K562 (cell line): ENCODE results near the gene TTC39C. TPM values are rescaled to one million over a fixed set of nuclear protein-coding genes. Genes with fewer than 3 reads are reported as not detected.

Source experiments
- ATAC-seq: fragments of 200-7000 bp; cut with Tn5 transposase; 3 replicates; pipeline ENCODE4 v1.9.1; 2020; ENCODE audit warnings: moderate library complexity
- BruUV-seq: library from RNA; stranded (reverse); fragments of 400-500 nt; replicated peaks from 2 replicates; lab custom pipeline; 2021; lab: Mats Ljungman, UMichigan
- CTCF ChIA-PET: fragments of 300-600 bp; formaldehyde crosslinking; extraction: SDS; loops from one replicate; lab custom pipeline; 2021; ENCODE audit warnings: low intra/inter-chr PET ratio; lab: Yijun Ruan, JAX
- POLR2A ChIA-PET: fragments of 300-600, 350-650 bp; sonication (Branson Sonifier 250); formaldehyde crosslinking; extraction: SDS; loops from one replicate; lab custom pipeline; 2021; ENCODE audit warnings: antibody characterized with exemption, inconsistent platforms; lab: Yijun Ruan, JAX
- DNase-seq, 4 experiments: peaks; one replicate each; pipeline versions ENCODE4 v3.0.0 to v3.0.0-alpha.2; 2011 to 2018; ENCODE audit warnings: low spot score in 3 of 4, mixed read lengths in 3 of 4; ENCODE audit errors: extremely low read depth in 1 of 4
- FAIRE-seq: peaks from 2 replicates; lab custom pipeline; 2011; peaks lifted over from hg19 to GRCh38; lab: Jason Lieb, UNC
- H2AFZ ChIP-seq: 2 replicates; pipeline ENCODE4 v1.6.0; 2011; ENCODE audit warnings: low read depth, low read length, control low read depth, inconsistent platforms
- H3K27ac ChIP-seq: fragments of 200-600 bp; 3 replicates; pipeline ENCODE4 v1.8.0; 2011; ENCODE audit warnings: low read depth, mild to moderate bottlenecking, control low read depth, inconsistent platforms, low read length, moderate library complexity, mixed read lengths; ENCODE audit errors: extremely low read depth
- H3K27me3 ChIP-seq, 2 experiments: fragments of 300-600 bp in 1 of 2; 2 replicates in 1 of 2; 3 replicates in 1 of 2; pipeline versions ENCODE4 v1.6.0 to v1.8.0; 2011; ENCODE audit warnings: inconsistent platforms in 2 of 2, low read length in 2 of 2, mild to moderate bottlenecking in 1 of 2, mixed read lengths in 1 of 2, moderate library complexity in 1 of 2; ENCODE audit not compliant: control insufficient read depth in 2 of 2, insufficient read depth in 2 of 2
- H3K36me3 ChIP-seq: fragments of 300-600 bp; 3 replicates; pipeline ENCODE4 v1.8.0; 2011; ENCODE audit warnings: mild to moderate bottlenecking, low read length, inconsistent platforms; ENCODE audit not compliant: control insufficient read depth, insufficient read depth
- H3K4me1 ChIP-seq, 2 experiments: fragments of 200-600 bp in 1 of 2; replicated peaks in 1 of 2; 2 replicates in 1 of 2; 3 replicates in 1 of 2; pipeline versions ENCODE4 v1.5.1 to v1.8.0; 2011; ENCODE audit warnings: inconsistent platforms in 2 of 2, low read length in 2 of 2, mild to moderate bottlenecking in 1 of 2, mixed read lengths in 1 of 2, moderate library complexity in 1 of 2; ENCODE audit not compliant: control insufficient read depth in 2 of 2, insufficient read depth in 2 of 2
- H3K4me2 ChIP-seq: 2 replicates; pipeline ENCODE4 v1.6.1; 2011; ENCODE audit warnings: low read length, control low read depth, inconsistent platforms, mixed read lengths; ENCODE audit not compliant: insufficient read depth
- H3K4me3 ChIP-seq: fragments of 200-600 bp; sonication (generic), shearing (Covaris generic); 2 replicates; pipeline ENCODE4 v1.5.1; 2016; ENCODE audit warnings: control low read depth, inconsistent platforms
- H3K79me2 ChIP-seq: fragments of 200-600 bp; 3 replicates; pipeline ENCODE4 v1.8.0; 2011; ENCODE audit warnings: low read length, inconsistent platforms; ENCODE audit not compliant: control insufficient read depth, insufficient read depth
- H3K9ac ChIP-seq, 2 experiments: 2 replicates each; pipeline versions ENCODE4 v1.6.0 to v1.6.1; 2011; ENCODE audit warnings: low read depth in 2 of 2, low read length in 2 of 2, control low read depth in 1 of 2, inconsistent platforms in 1 of 2, mild to moderate bottlenecking in 1 of 2, mixed read lengths in 1 of 2; ENCODE audit not compliant: insufficient read depth in 1 of 2
- H3K9me1 ChIP-seq: one replicate; pipeline ENCODE4 v1.6.0; 2011; ENCODE audit warnings: inconsistent platforms, mild to moderate bottlenecking, low read length, moderate library complexity; ENCODE audit not compliant: control insufficient read depth, insufficient read depth
- H3K9me3 ChIP-seq: replicated peaks from 2 replicates; pipeline ENCODE4 v1.5.1; 2011; ENCODE audit warnings: low read depth, low read length, inconsistent platforms; ENCODE audit not compliant: control insufficient read depth, insufficient read depth
- H4K20me1 ChIP-seq: replicated peaks from 2 replicates; pipeline ENCODE4 v1.6.1; 2011; ENCODE audit warnings: low read length, inconsistent platforms, mixed read lengths; ENCODE audit not compliant: control insufficient read depth, insufficient read depth
- HMGN3 ChIP-seq: IDR thresholded peaks from 2 replicates; pipeline ENCODE4 v1.6.1; 2011; ENCODE audit warnings: borderline replicate concordance, low read depth, mild to moderate bottlenecking, mixed read lengths, low read length; ENCODE audit not compliant: insufficient read length; ENCODE audit errors: extremely low read depth
- SAFB2 ChIP-seq: fragments of 200-400 bp; formaldehyde crosslinking; IDR thresholded peaks from 2 replicates; pipeline ENCODE4 v1.6.1; 2018; ENCODE audit warnings: borderline replicate concordance, low read length, low read depth, moderate library complexity; ENCODE audit not compliant: severe bottlenecking
- SREBF2 ChIP-seq: sonication (generic); formaldehyde crosslinking; IDR thresholded peaks from 2 replicates; pipeline ENCODE4 v1.4.0; 2020; ENCODE audit warnings: mild to moderate bottlenecking, missing genetic modification reagents
- SRSF3 ChIP-seq: fragments of 200-400 bp; formaldehyde crosslinking; IDR thresholded peaks from 2 replicates; pipeline ENCODE4 v1.6.1; 2016; ENCODE audit warnings: mild to moderate bottlenecking, low read length, moderate library complexity; ENCODE audit not compliant: insufficient read depth
- TEAD2 ChIP-seq: fragments of 450-650 bp; IDR thresholded peaks from 2 replicates; pipeline ENCODE4 v1.6.1; 2016; ENCODE audit warnings: missing genetic modification characterization, control low read depth, missing compliant biosample characterization
- ZBTB17 ChIP-seq: fragments of 450-650 bp; formaldehyde crosslinking; IDR thresholded peaks from 2 replicates; pipeline ENCODE4 v1.4.0; 2020; ENCODE audit warnings: mild to moderate bottlenecking
- ZKSCAN3 ChIP-seq: fragments of 250-450 bp; sonication (Bioruptor Pico); IDR thresholded peaks from 2 replicates; pipeline ENCODE4 v1.4.0; 2020
- ZNF699 ChIP-seq: fragments of 250-450 bp; sonication (Bioruptor Pico); IDR thresholded peaks from 2 replicates; pipeline ENCODE4 v1.8.0; 2021; ENCODE audit warnings: mild to moderate bottlenecking, moderate library complexity; ENCODE audit not compliant: insufficient replicate concordance
- ZNF717 ChIP-seq: fragments of 250-450 bp; sonication (Bioruptor Pico); IDR thresholded peaks from 2 replicates; pipeline ENCODE4 v1.5.0; 2021
- WGBS: fragments of 100-300 bp; shearing (Covaris generic); methylation state at CpG from one replicate; pipeline ENCODE4 v1.1.6; 2016; ENCODE audit warnings: low coverage, mixed read lengths; ENCODE audit not compliant: insufficient coverage; ENCODE audit errors: missing lambda C conversion rate; 5-methylcytosine and 5-hydroxymethylcytosine counted together
- in situ Hi-C: fragments of 300-500 bp; cut with MboI; formaldehyde crosslinking; loops from 4 replicates; pipeline ENCODE4 v1.15.0; 2018; ENCODE audit warnings: inconsistent platforms, mixed read lengths
- intact Hi-C: fragments of 100-400 bp; cut with micrococcal nuclease; formaldehyde crosslinking; loops from 2 replicates; pipeline ENCODE4 v1.14.2; 2022
- polyA plus RNA-seq, 8 experiments: library from polyadenylated mRNA; depleted of rRNA in 4 of 8; stranded (reverse) in 5 of 8; unstranded in 3 of 8; fragments of >200 nt; fragmentation: Nextera tagmentation in 2 of 8; fragmentation: Illumina TruSeq in 1 of 8; extraction: Ambion mirVana in 2 of 8; extraction: Trizol in 1 of 8; gene quantifications; 2 replicates each; pipeline versions ENCODE4 v1.2.1 to v1.2.3, GENCODE V29; 2011 to 2014; ENCODE audit warnings: inconsistent platforms in 1 of 8, missing spikeins in 1 of 8
- total RNA-seq, 7 experiments: library from RNA; depleted of rRNA in 6 of 7; stranded (reverse); fragments of >200 nt in 6 of 7; fragmentation: Illumina TruSeq in 2 of 7; extraction: Trizol in 2 of 7; gene quantifications; 2 replicates each; pipeline versions ENCODE4 v1.2.1 to v1.2.3, GENCODE V29; 2011 to 2021; ENCODE audit warnings: low replicate concordance in 1 of 7
- TF ChIP-seq, protein P1 (sequence below), 3 experiments: IDR thresholded peaks in 2 of 3; conservative IDR thresholded peaks in 1 of 3; 2 replicates each; pipeline ENCODE4 v1.5.1; 2011 to 2012; ENCODE audit warnings: low read length in 3 of 3, mild to moderate bottlenecking in 3 of 3, control low read depth in 2 of 3, improper control_type of control experiment in 1 of 3, inconsistent platforms in 1 of 3, low read depth in 1 of 3, mixed read lengths in 1 of 3, moderate library complexity in 1 of 3; ENCODE audit not compliant: insufficient read depth in 2 of 3
- TF ChIP-seq, protein P2 (sequence below): fragments of 250-450 bp; sonication (Bioruptor Pico); IDR thresholded peaks from 2 replicates; pipeline ENCODE4 v1.4.0; 2020; ENCODE audit warnings: mild to moderate bottlenecking, moderate library complexity

TTC39C gene
- total and polyA plus RNA-seq, 9 of the 15 experiments (the other 6 are each of a cell fraction or from before 2014, with no cell fraction given), result 0.01 to 0.58 (median 0.18) TPM; not detected in 5

DNA sequence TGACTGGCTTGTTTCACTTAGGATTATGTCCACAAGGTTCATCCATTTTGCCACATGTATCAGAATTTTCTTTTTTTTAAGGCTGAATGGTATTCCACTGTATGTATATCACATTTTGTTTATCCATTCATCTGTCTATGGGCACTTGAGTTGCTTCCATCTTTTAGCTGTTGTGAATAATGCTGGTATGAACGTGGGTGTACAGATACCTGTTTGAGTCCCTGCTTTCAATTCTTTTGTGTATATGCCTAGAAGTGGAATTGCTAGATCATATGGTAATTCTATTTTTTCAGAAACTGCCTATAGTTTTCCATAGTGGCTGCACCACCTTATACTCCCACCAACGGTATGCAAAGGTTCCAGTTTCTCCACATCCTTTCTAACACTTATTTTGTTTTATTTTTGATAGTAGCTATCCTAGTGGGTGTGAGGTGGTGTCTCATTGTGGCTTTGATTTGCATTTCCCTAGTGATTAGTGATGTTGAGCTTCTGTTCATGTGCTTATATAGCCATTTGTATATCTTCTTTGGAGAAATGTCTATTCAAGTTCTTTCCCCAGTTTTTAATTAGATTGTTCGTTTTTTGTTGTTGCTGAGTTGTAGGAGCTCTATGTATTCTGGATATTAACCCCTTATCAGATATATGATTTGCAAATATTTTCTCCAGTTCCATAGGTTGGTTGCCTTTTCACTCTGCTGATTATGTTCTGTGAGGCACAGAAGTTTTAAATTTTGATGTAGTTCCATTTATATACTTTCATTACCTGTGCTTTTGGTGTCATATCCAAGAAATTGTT lies 40.7 kb downstream of the TTC39C start:
- Histone ChIP-seq H3K36me3 (no peaks in the 10 kb centered on the region), H3K27ac (no peak overlapping the region), H4K20me1 (no peaks in the 10 kb centered on the region), H3K4me1 (no peaks in the 10 kb centered on the region), H3K4me3 (no peak overlapping the region), H3K9me1 (no peaks in the 10 kb centered on the region), H2AFZ (no peak overlapping the region), H3K79me2 (no peaks in the 10 kb centered on the region), H3K9ac (no peak overlapping the region), H3K27me3 (no peaks in the 10 kb centered on the region), H3K4me2 (no peak overlapping the region), H3K9me3 (no peaks in the 10 kb centered on the region)
- ATAC-seq (no peak), DNase-seq (no peak), FAIRE-seq (no peak)
- 0% methylated on average over 3 of the region's 3 CpGs for WGBS
- POLR2A ChIA-PET, result interaction anchor here (0.6 kb wide), 1 partner anchor 23 kb away, joined by 3 read pairs; no protein-coding TSS in a partner anchor
- BruUV-seq, result no TSS peak
- intact Hi-C loops, result no loop called here
- TF ChIP-seq ZNF699 (no peak), SAFB2 (no peak), SREBF2 (CRISPR knock-in tag) (no peak), SRSF3 (no peak), HMGN3 (no peak), TEAD2 (tag) (no peak), ZBTB17 (CRISPR knock-in tag) (no peak), ZNF717 (CRISPR knock-in tag) (no peak), ZKSCAN3 (CRISPR knock-in tag) (no peak)
- TF ChIP-seq, protein P1, sequence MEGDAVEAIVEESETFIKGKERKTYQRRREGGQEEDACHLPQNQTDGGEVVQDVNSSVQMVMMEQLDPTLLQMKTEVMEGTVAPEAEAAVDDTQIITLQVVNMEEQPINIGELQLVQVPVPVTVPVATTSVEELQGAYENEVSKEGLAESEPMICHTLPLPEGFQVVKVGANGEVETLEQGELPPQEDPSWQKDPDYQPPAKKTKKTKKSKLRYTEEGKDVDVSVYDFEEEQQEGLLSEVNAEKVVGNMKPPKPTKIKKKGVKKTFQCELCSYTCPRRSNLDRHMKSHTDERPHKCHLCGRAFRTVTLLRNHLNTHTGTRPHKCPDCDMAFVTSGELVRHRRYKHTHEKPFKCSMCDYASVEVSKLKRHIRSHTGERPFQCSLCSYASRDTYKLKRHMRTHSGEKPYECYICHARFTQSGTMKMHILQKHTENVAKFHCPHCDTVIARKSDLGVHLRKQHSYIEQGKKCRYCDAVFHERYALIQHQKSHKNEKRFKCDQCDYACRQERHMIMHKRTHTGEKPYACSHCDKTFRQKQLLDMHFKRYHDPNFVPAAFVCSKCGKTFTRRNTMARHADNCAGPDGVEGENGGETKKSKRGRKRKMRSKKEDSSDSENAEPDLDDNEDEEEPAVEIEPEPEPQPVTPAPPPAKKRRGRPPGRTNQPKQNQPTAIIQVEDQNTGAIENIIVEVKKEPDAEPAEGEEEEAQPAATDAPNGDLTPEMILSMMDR (IDR thresholded peaks at IDR 0.05 in 2 of 3, conservative IDR thresholded peaks at IDR 0.05 in 1 of 3; ENCODE audit: insufficient read depth in 2 of 3, low read depth in 1 of 3, low read length in 3 of 3), result no peak
- TF ChIP-seq, protein P2, sequence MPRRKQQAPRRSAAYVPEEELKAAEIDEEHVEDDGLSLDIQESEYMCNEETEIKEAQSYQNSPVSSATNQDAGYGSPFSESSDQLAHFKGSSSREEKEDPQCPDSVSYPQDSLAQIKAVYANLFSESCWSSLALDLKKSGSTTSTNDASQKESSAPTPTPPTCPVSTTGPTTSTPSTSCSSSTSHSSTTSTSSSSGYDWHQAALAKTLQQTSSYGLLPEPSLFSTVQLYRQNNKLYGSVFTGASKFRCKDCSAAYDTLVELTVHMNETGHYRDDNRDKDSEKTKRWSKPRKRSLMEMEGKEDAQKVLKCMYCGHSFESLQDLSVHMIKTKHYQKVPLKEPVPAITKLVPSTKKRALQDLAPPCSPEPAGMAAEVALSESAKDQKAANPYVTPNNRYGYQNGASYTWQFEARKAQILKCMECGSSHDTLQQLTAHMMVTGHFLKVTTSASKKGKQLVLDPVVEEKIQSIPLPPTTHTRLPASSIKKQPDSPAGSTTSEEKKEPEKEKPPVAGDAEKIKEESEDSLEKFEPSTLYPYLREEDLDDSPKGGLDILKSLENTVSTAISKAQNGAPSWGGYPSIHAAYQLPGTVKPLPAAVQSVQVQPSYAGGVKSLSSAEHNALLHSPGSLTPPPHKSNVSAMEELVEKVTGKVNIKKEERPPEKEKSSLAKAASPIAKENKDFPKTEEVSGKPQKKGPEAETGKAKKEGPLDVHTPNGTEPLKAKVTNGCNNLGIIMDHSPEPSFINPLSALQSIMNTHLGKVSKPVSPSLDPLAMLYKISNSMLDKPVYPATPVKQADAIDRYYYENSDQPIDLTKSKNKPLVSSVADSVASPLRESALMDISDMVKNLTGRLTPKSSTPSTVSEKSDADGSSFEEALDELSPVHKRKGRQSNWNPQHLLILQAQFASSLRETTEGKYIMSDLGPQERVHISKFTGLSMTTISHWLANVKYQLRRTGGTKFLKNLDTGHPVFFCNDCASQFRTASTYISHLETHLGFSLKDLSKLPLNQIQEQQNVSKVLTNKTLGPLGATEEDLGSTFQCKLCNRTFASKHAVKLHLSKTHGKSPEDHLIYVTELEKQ (CRISPR knock-in tag), result no peak
- in situ Hi-C loops, result no loop called here
- CTCF ChIA-PET, result no interaction called here
